Measurements from ENCODE around the gene PPP6R2.

PPP6R2 gene

GRCh38 chr22:50304528-50305392 lies 38.4 kb upstream of the PPP6R2 start:
- H3K79me2 ChIP-seq (ENCODE audit: insufficient read depth, low read length): no peaks in the 10 kb centered on the region
- no peak overlapping the region for H3K4me2 ChIP-seq (ENCODE audit: low read length)
- no peaks in the 10 kb centered on the region for H3K9me3 ChIP-seq (ENCODE audit: low read length)

GRCh38 chr22:50305393-50305922 lies 37.7 kb upstream of the PPP6R2 start:
- H2AFZ ChIP-seq (ENCODE audit: low read length): no peak overlapping the region
- no peaks in the 10 kb centered on the region for H4K20me1 ChIP-seq (ENCODE audit: insufficient read depth, low read length)
- H3K79me2 ChIP-seq (ENCODE audit: insufficient read depth, low read length): no peaks in the 10 kb centered on the region
- H3K4me2 ChIP-seq (ENCODE audit: low read length): no peak overlapping the region
- H3K9me2 ChIP-seq (ENCODE audit: low read depth, low read length): no peaks in the 10 kb centered on the region
- H3K27me3 ChIP-seq (ENCODE audit: insufficient read depth, low read length): peaks cover 25% of the 10 kb centered on the region
- no peaks in the 10 kb centered on the region for H3F3A ChIP-seq (ENCODE audit: insufficient read depth, low read length)
- no peak for TF ChIP-seq CTCF (IDR thresholded peaks at IDR 0.05; ENCODE audit: low read length)
- TF ChIP-seq EZH2 (IDR thresholded peaks at IDR 0.05; ENCODE audit: borderline replicate concordance, low read length): no peak
- H3K9ac ChIP-seq (ENCODE audit: low read length): no peak overlapping the region
- H3K9me3 ChIP-seq (ENCODE audit: low read length): no peaks in the 10 kb centered on the region
- no peaks in the 10 kb centered on the region for H3K36me3 ChIP-seq (ENCODE audit: insufficient read depth, low read length)
- no peak overlapping the region for H3K4me3 ChIP-seq (ENCODE audit: low read depth, low read length, poor library complexity, severe bottlenecking)
- peaks cover 15% of the 10 kb centered on the region for H3K4me1 ChIP-seq (ENCODE audit: insufficient read depth, low read length, severe bottlenecking)
- no peak overlapping the region for H3K27ac ChIP-seq (ENCODE audit: low read depth, low read length, poor library complexity, severe bottlenecking)

More at GRCh38 chr22:50304528-50305392, 38.4 kb upstream of the PPP6R2 start:
- Histone ChIP-seq H3K36me3 (ENCODE audit: insufficient read depth, low read length) (no peaks in the 10 kb centered on the region), H3K4me1 (ENCODE audit: insufficient read depth, low read length, severe bottlenecking) (peaks cover 20% of the 10 kb centered on the region), H3K4me3 (ENCODE audit: low read depth, low read length, poor library complexity, severe bottlenecking) (no peak overlapping the region), H3K9ac (ENCODE audit: low read length) (no peak overlapping the region), H3K27ac (ENCODE audit: low read depth, low read length, poor library complexity, severe bottlenecking) (no peak overlapping the region), H3K27me3 (ENCODE audit: insufficient read depth, low read length) (peaks cover 29% of the 10 kb centered on the region), H3K9me2 (ENCODE audit: low read depth, low read length) (no peaks in the 10 kb centered on the region), H2AFZ (ENCODE audit: low read length) (no peak overlapping the region), H4K20me1 (ENCODE audit: insufficient read depth, low read length) (no peaks in the 10 kb centered on the region), H3F3A (ENCODE audit: insufficient read depth, low read length) (no peaks in the 10 kb centered on the region)
- TF ChIP-seq EZH2 (IDR thresholded peaks at IDR 0.05; ENCODE audit: borderline replicate concordance, low read length) (no peak), CTCF (IDR thresholded peaks at IDR 0.05; ENCODE audit: low read length) (no peak)

GRCh38 chr22:50305923-50306566 lies 37.1 kb upstream of the PPP6R2 start:
- TF ChIP-seq EZH2 (IDR thresholded peaks at IDR 0.05; ENCODE audit: borderline replicate concordance, low read length): no peak
- TF ChIP-seq CTCF (IDR thresholded peaks at IDR 0.05; ENCODE audit: low read length): no peak
- no peak overlapping the region for H3K4me3 ChIP-seq (ENCODE audit: low read depth, low read length, poor library complexity, severe bottlenecking)
- H3K4me1 ChIP-seq (ENCODE audit: insufficient read depth, low read length, severe bottlenecking): peaks cover 15% of the 10 kb centered on the region
- H3K4me2 ChIP-seq (ENCODE audit: low read length): no peak overlapping the region; the same call in 1 of the 2 replicates
- H3K9me3 ChIP-seq (ENCODE audit: low read length): no peaks in the 10 kb centered on the region
- no peak overlapping the region for H3K27ac ChIP-seq (ENCODE audit: low read depth, low read length, poor library complexity, severe bottlenecking)
- H3K9me2 ChIP-seq (ENCODE audit: low read depth, low read length): no peaks in the 10 kb centered on the region
- H3F3A ChIP-seq (ENCODE audit: insufficient read depth, low read length): no peaks in the 10 kb centered on the region
- no peaks in the 10 kb centered on the region for H4K20me1 ChIP-seq (ENCODE audit: insufficient read depth, low read length)
- H2AFZ ChIP-seq (ENCODE audit: low read length): no peak overlapping the region
- no peak overlapping the region for H3K9ac ChIP-seq (ENCODE audit: low read length)
- no peaks in the 10 kb centered on the region for H3K79me2 ChIP-seq (ENCODE audit: insufficient read depth, low read length)
- H3K27me3 ChIP-seq (ENCODE audit: insufficient read depth, low read length): peaks cover 22% of the 10 kb centered on the region
- H3K36me3 ChIP-seq (ENCODE audit: insufficient read depth, low read length): no peaks in the 10 kb centered on the region

Data from OCI-LY1 (cell line).